Prostate gland (tissue), 2 donors: ENCODE data around the gene CA12. TPM values are rescaled to one million over a fixed set of nuclear protein-coding genes. Genes with fewer than 3 reads are reported as not detected.

ENCODE experiments used
- DNase-seq: peaks from one replicate; pipeline ENCODE4 v3.0.0-alpha.2; 2019; ENCODE audit warnings: low spot score
- H3K27ac ChIP-seq, 2 donors: fragments of 200-600 bp; sonication (generic); 2 replicates each; pipeline ENCODE4 v1.5.1; 2017 to 2019
- H3K27me3 ChIP-seq: fragments of 200-600 bp; sonication (generic); replicated peaks from 2 replicates; pipeline ENCODE4 v1.5.1; 2019; ENCODE audit not compliant: insufficient read depth
- H3K36me3 ChIP-seq, 2 donors: fragments of 200-600 bp; sonication (generic); 1 replicate in 1 of 2; 2 replicates in 1 of 2; pipeline versions ENCODE4 v1.5.1 to v1.8.1; 2017 to 2019
- H3K4me1 ChIP-seq: fragments of 200-600 bp; sonication (generic); replicated peaks from 2 replicates; pipeline ENCODE4 v1.5.1; 2019
- H3K4me3 ChIP-seq, 2 donors: fragments of 200-600 bp; sonication (generic); 2 replicates each; pipeline ENCODE4 v1.5.1; 2017 to 2019
- H3K9me3 ChIP-seq: fragments of 200-600 bp; sonication (generic); 2 replicates; pipeline ENCODE4 v1.5.1; 2017
- CTCF ChIP-seq, 4 experiments: fragments of 200-600 bp in 2 of 4; fragments of 450-650 bp in 2 of 4; sonication (generic) in 2 of 4; IDR thresholded peaks; 1 replicate in 3 of 4; 2 replicates in 1 of 4; pipeline ENCODE4 v1.5.1; 2016 to 2019; ENCODE audit warnings: antibody characterized with exemption in 4 of 4, mild to moderate bottlenecking in 2 of 4, moderate library complexity in 2 of 4
- POLR2A ChIP-seq: fragments of 450-650 bp; IDR thresholded peaks from one replicate; pipeline ENCODE4 v1.6.1; 2016; ENCODE audit warnings: antibody characterized with exemption, mild to moderate bottlenecking
- POLR2AphosphoS5 ChIP-seq: sonication (generic); formaldehyde crosslinking; IDR thresholded peaks from one replicate; pipeline ENCODE4 v1.6.1; 2017; ENCODE audit warnings: antibody characterized with exemption
- WGBS: methylation state at CpG from one replicate; pipeline ENCODE4 v1.1.5; 2018; 5-methylcytosine and 5-hydroxymethylcytosine counted together
- intact Hi-C: fragments of 100-400 bp; cut with DNase I; formaldehyde crosslinking; loops from one replicate; pipeline ENCODE4 v1.14.2; 2022
- total RNA-seq, 2 donors: library from RNA; depleted of rRNA; stranded (reverse); fragments of >200 nt; gene quantifications; one replicate each; pipeline ENCODE4 v1.1.0, GENCODE V29; 2016

The CA12 gene
- total RNA-seq, 2 donors from 2014 or later = 3.0 to 9.5 TPM

- TF ChIP-seq CTCF (IDR thresholded peaks at IDR 0.05) (no peak), POLR2AphosphoS5 (no peak), POLR2A (no peak)
- DNase-seq = no peak
- Histone ChIP-seq H3K27ac (no peak overlapping the region), H3K9me3 (no peaks in the 10 kb centered on the region), H3K4me3 (no peak overlapping the region), H3K36me3 (no peaks in the 10 kb centered on the region), H3K4me1 (no peaks in the 10 kb centered on the region), H3K27me3 (no peaks in the 10 kb centered on the region)
- 93% methylated on average over 2 of the region's 2 CpGs for WGBS
- intact Hi-C loops = loop anchor here (5.0 kb wide), 1 partner anchor 310 kb away; the partner anchor contains the start of gene FBXL22
Observed at GRCh38 chr15:63287109-63287508, 94.5 kb downstream of the CA12 start.

- intact Hi-C loops = no loop called here
Observed at GRCh38 chr15:63284335-63284734, 97.3 kb downstream of the CA12 start.

GRCh38 chr15:63283126-63283525 is 98.5 kb downstream of the CA12 start:
- Histone ChIP-seq H3K4me3 (no peak overlapping the region), H3K27ac (no peak overlapping the region), H3K4me1 (no peaks in the 10 kb centered on the region), H3K9me3 (no peaks in the 10 kb centered on the region), H3K27me3 (no peaks in the 10 kb centered on the region), H3K36me3 (no peaks in the 10 kb centered on the region)
- DNase-seq = no peak
- WGBS = 70% methylated on average over 9 of the region's 9 CpGs
- intact Hi-C loops = no loop called here
- TF ChIP-seq POLR2A = no peak
- TF ChIP-seq POLR2AphosphoS5 = no peak
- TF ChIP-seq CTCF (IDR thresholded peaks at IDR 0.05) = no peak

More at GRCh38 chr15:63284335-63284734, 97.3 kb downstream of the CA12 start:
- Histone ChIP-seq H3K36me3 (no peaks in the 10 kb centered on the region), H3K4me1 (no peaks in the 10 kb centered on the region), H3K27ac (no peak overlapping the region), H3K27me3 (no peaks in the 10 kb centered on the region), H3K4me3 (no peak overlapping the region), H3K9me3 (no peaks in the 10 kb centered on the region)
- no peak for DNase-seq
- TF ChIP-seq POLR2A (no peak), POLR2AphosphoS5 (no peak), CTCF (IDR thresholded peaks at IDR 0.05) (no peak)
- WGBS = 92% methylated on average over 6 of the region's 6 CpGs

- WGBS = 4% methylated on average over 17 of the region's 17 CpGs
- Histone ChIP-seq H3K36me3 (no peaks in the 10 kb centered on the region), H3K27me3 (no peaks in the 10 kb centered on the region), H3K4me3 (peak overlapping the region; percentile 90 to 97), H3K4me1 (no peaks in the 10 kb centered on the region), H3K9me3 (no peaks in the 10 kb centered on the region), H3K27ac (peak overlapping the region; percentile 92 to 96)
- peak; percentile 51 for DNase-seq
- intact Hi-C loops = loop anchor here (2.0 kb wide), 1 partner anchor 89 kb away; the partner anchor contains the start of gene RAB8B
- TF ChIP-seq POLR2AphosphoS5 = no peak
- no peak for TF ChIP-seq POLR2A
- TF ChIP-seq CTCF (IDR thresholded peaks at IDR 0.05) = no peak
Observed at GRCh38 chr15:63277893-63278456, 103.7 kb downstream of the CA12 start.
